K562 treated with DMSO at 1 percent for 48 hours (cell line): ENCODE measurements around the gene CDIPT. TPM values are rescaled to one million over a fixed set of nuclear protein-coding genes. Genes with fewer than 3 reads are reported as not detected.

Experiments
- total RNA-seq: library from RNA; unstranded; fragments of 300-600 nt; gene quantifications from 2 replicates; pipeline ENCODE4 v1.2.3, GENCODE V29; 2022; ENCODE audit warnings: low replicate concordance; ENCODE audit errors: extremely low read depth

The CDIPT gene
- total RNA-seq: not detected in 2 replicates

GRCh38 chr16:29862884-29863668, at the start of gene CDIPT:
TSS of gene CDIPT (minus strand) at chr16:29863226. CDS start at chr16:29862857, 369 bp downstream.

DNA sequence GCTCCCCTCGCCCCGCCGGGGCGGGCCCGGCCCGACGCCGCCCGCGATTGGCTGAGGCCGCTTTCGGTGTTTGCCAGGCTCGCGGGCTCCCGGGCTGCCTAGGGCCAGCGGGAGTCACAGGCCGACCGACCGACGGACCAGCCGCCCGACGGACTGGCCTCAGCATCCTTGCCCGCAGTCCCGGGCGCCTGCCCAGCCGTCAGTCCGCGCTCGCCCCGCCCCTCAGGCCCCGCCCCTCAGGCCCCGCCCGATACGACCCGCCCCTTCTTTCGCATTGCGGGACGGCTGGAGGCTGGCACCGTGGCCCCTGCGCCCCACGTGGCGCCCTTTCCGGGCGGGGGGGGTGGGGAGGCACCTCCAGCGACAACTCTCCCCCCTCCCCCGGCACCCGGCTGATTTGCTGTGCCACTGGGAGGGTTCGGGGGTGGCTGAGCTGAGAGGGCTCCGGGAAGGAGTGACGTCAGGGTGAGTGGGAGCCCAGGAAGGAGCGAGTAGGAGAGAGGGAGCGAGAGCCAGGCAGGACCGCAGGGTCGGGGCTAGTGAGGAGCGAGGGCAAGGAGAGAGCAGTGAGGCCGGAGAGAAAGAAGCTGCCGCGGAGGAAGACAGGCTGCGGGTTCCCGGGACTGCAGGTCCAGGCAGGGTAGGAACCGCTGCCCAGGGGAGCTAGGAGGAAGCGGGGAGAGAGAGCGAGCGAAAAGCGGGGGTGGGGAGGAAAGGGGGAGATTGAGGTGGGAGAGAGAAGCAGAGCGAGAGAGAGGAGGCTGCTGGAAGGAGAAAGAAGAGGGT, 37.3 kb upstream of the CDIPT start, which contains the start of gene ASPHD1:
TSS of gene ASPHD1 (plus strand) at position 387 of the 786 bp plus-strand sequence. CDS start 484 bp downstream, outside the sequence.

GRCh38 chr16:29899516-29900101, 36.6 kb upstream of the CDIPT start, which contains the start of gene SEZ6L2:
TSS of gene SEZ6L2 (minus strand) at chr16:29899550. CDS start at chr16:29899019, 531 bp downstream.

DNA sequence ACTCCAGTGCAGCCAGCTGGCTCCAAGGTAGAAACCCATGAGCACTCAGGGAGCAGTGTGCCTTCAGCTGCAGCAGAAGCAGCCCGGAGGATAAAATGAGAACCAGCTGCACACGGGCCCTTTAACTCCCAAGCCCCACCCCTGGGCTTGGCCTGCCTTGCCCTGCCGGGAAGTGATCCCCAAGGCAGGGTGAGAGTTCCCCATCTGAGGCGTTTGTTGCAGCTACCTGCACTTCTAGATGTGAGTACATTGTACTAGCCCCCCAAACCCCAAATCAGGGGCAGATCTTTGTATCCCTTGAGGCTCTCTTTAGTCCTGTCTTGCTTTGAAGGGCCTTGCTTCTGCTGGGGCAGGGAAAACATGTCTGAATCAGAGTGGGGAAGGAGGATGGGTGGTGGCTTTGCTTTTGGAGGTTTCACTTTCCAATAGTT, 42.7 kb downstream of the CDIPT start, which contains the start of gene MVP:
TSS of gene MVP (plus strand) at position 192 of the 431 bp plus-strand sequence. CDS start 10,088 bp downstream, outside the sequence.

DNA sequence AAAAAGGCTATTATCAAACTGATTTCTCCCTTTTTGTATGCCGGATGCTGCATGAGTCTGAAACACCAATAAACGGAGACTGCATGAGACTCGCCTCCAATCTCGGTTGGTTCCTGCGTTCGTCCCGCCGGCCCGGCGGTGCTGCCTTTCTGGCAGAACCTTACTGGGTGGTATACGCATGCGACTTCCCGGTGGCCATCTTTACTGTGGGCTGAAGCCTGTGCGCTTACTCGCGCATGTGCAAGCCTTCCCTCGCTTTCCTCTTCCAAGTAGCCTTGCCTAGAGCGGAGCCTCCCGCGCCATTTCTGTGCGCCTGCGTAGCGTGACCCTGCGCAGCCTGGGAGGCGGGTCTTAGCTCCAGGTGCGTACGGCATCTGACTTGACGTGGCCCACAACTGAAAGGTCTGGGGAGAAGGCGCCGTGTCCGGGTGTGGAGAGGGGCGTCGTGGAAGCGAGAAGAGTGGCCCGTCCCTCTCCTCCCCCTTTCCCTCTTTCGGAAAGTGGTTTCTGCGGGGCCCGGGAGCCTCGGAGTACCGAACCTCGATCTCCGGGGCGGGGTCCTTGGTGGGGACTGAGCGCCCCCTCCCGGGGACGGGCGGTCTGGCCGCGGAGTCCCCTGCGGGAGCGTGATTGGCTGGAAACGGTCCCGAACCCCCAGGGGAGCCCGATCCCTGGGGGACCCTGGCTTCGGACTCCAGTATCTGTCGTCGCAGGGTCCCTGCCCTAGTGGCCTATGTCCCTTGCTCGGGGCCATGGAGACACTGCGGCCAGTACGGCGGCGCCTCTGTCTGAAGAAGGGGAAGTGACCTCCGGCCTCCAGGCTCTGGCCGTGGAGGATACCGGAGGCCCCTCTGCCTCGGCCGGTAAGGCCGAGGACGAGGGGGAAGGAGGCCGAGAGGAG, 47.0 kb downstream of the CDIPT start, which contains the start of gene PAGR1:
TSS of gene PAGR1 (plus strand) at position 360 of the 901 bp plus-strand sequence. CDS start at position 734, 374 bp downstream.

DNA sequence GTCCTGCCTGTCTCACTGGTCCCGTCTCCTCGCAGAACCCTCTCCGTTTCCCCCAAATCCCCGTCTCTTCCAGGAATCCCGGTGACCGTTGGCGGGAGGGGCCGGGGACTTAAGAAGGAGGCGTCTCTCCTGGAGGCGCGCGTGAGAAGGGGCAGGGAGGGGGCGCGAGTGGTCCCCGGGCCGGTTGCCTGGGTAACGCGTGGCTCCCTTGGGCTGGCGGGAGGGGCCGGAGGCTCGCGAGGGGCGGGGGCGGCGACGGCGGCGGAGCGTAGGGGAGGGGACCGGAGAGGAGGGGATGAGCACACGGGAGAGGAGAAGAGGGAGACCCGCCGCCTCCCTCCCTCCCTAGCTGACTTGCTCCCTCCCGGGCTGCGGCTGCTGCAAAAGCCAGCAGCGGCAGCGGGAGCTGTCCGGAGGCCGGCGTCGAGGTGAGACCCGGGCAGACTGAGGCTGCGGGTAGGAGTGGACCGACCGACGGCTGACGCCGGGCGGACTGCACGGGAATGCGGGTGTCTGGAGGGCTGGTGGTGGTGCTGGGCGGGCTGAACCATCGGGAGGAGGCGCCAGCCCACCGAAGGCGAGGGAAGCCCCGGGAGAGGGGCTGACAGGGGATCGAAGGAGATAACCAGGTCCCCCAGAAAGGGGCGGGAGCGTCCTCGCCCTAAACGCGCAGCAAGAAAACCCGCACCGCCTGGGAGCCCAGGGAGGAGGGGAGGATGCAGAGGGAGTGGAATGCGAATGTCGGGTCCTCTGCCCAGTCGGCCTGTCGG, 50.9 kb downstream of the CDIPT start, which contains the start of gene PRRT2:
TSS of gene PRRT2 (plus strand) at position 298 of the 770 bp plus-strand sequence. CDS start 862 bp downstream, outside the sequence.

Other genes starting within 250 kb of the CDIPT start
- not detected in 2 replicates for gene SPN, start 200.0 kb downstream of the CDIPT start, total RNA-seq
- 166 TPM in 1 of 2 replicates, not detected in the other for gene QPRT, start 184.0 kb downstream of the CDIPT start, total RNA-seq
- not detected in 2 replicates for gene C16orf54, start 117.2 kb downstream of the CDIPT start, total RNA-seq
- not detected in 2 replicates for gene ZG16, start 85.0 kb downstream of the CDIPT start, total RNA-seq
- 188 TPM in 1 of 2 replicates, not detected in the other for gene KIF22, start 72.5 kb downstream of the CDIPT start, total RNA-seq
- not detected in 2 replicates for gene MAZ, start 56.7 kb downstream of the CDIPT start, total RNA-seq
- gene PRRT2, start 51.0 kb downstream of the CDIPT start, total RNA-seq: not detected in 2 replicates
- not detected in 2 replicates for gene PAGR1, start 47.1 kb downstream of the CDIPT start, total RNA-seq
- not detected in 2 replicates for gene MVP, start 42.8 kb downstream of the CDIPT start, total RNA-seq
- not detected in 2 replicates for gene SEZ6L2, start 36.3 kb upstream of the CDIPT start, total RNA-seq
- gene ASPHD1, start 37.3 kb upstream of the CDIPT start, total RNA-seq: not detected in 2 replicates
- not detected in 2 replicates for gene KCTD13, start 63.0 kb upstream of the CDIPT start, total RNA-seq
- gene TMEM219, start 98.9 kb upstream of the CDIPT start, total RNA-seq: not detected in 2 replicates
- gene TAOK2, start 110.6 kb upstream of the CDIPT start, total RNA-seq: not detected in 2 replicates
- not detected in 2 replicates for gene HIRIP3, start 132.4 kb upstream of the CDIPT start, total RNA-seq
- not detected in 2 replicates for gene INO80E, start 133.0 kb upstream of the CDIPT start, total RNA-seq
- gene DOC2A, start 147.8 kb upstream of the CDIPT start, total RNA-seq: not detected in 2 replicates
- gene C16orf92, start 160.0 kb upstream of the CDIPT start, total RNA-seq: not detected in 2 replicates
- not detected in 2 replicates for gene TLCD3B, start 168.0 kb upstream of the CDIPT start, total RNA-seq
- gene ALDOA, start 202.5 kb upstream of the CDIPT start, total RNA-seq: 2,195 and 3,246 TPM in 2 replicates
- gene PPP4C, start 212.8 kb upstream of the CDIPT start, total RNA-seq: not detected in 2 replicates
- gene TBX6, start 228.7 kb upstream of the CDIPT start, total RNA-seq: not detected in 2 replicates
- not detected in 2 replicates for gene YPEL3, start 233.0 kb upstream of the CDIPT start, total RNA-seq